Measurements from ENCODE around the gene TSR3.

TSR3 gene

DNA sequence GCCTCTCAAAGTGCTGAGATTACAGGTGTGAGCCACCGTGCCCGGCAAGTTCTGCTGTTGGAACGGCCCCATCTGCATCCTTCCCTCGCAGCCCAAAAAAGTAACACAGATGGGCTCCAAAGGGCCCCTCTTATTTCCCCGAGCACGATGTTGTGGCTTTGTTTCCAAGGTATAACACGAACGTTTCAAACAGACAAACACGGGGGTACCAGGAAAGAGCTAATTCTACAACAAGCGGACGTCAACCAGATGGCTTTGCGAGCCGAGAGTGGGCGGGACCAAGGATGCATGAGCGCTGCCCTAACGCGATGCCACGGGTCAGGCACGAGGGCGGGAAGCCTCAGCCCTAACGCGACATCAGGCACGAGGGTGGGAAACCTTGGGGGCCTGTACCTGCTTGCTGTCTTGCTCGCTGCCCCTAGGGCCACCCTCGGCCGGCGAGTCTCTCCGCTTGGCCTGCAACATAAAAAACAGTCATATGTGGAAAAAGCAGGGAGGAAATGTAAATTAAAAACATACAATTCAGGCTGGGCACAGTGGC is 38.6 kb upstream of the TSR3 start:
- Histone ChIP-seq H3K4me2 (ENCODE audit: low read length) (no peak overlapping the region), H3K27ac (no peak overlapping the region), H3K9ac (no peak overlapping the region), H3K9me3 (ENCODE audit: control insufficient read depth, low read length) (no peaks in the 10 kb centered on the region), H3K4me1 (no peaks in the 10 kb centered on the region), H3K27me3 (ENCODE audit: control insufficient read depth, insufficient read depth, low read length) (no peaks in the 10 kb centered on the region), H3K36me3 (ENCODE audit: control insufficient read depth, insufficient read depth, low read length) (no peaks in the 10 kb centered on the region), H3K4me3 (ENCODE audit: low read depth, low read length) (no peak overlapping the region), H3K79me2 (peaks cover 2% of the 10 kb centered on the region), H2AFZ (no peak overlapping the region)
- TF ChIP-seq, protein P1, sequence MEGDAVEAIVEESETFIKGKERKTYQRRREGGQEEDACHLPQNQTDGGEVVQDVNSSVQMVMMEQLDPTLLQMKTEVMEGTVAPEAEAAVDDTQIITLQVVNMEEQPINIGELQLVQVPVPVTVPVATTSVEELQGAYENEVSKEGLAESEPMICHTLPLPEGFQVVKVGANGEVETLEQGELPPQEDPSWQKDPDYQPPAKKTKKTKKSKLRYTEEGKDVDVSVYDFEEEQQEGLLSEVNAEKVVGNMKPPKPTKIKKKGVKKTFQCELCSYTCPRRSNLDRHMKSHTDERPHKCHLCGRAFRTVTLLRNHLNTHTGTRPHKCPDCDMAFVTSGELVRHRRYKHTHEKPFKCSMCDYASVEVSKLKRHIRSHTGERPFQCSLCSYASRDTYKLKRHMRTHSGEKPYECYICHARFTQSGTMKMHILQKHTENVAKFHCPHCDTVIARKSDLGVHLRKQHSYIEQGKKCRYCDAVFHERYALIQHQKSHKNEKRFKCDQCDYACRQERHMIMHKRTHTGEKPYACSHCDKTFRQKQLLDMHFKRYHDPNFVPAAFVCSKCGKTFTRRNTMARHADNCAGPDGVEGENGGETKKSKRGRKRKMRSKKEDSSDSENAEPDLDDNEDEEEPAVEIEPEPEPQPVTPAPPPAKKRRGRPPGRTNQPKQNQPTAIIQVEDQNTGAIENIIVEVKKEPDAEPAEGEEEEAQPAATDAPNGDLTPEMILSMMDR (IDR thresholded peaks at IDR 0.05): no peak

DNA sequence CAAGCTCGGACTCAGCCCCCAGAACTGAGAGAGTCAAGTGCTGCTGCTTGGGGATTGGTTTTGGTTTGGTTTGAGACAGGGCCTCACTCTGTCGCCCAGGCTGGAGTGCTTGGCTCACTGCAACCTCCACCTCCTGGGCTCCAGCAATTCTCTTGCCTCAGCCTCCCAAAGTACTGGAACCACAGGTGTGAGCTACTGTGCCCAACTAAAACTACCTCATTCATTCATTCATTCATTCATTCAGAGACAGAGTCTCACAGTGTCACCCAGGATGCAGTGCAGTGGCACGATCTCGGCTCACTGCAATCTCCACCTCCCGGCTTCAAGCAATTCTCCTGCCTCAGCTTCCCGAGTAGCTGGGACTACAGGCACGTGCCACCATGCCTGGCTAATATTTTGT is 38.1 kb upstream of the TSR3 start:
- H2AFZ ChIP-seq: no peak overlapping the region
- H3K27ac ChIP-seq: no peak overlapping the region
- TF ChIP-seq, protein P1 (IDR thresholded peaks at IDR 0.05): no peak
- no peaks in the 10 kb centered on the region for H3K4me1 ChIP-seq
- no peaks in the 10 kb centered on the region for H3K9me3 ChIP-seq (ENCODE audit: control insufficient read depth, low read length)
- no peak overlapping the region for H3K4me2 ChIP-seq (ENCODE audit: low read length)
- H3K27me3 ChIP-seq (ENCODE audit: control insufficient read depth, insufficient read depth, low read length): no peaks in the 10 kb centered on the region
- H3K9ac ChIP-seq: no peak overlapping the region
- no peak overlapping the region for H3K4me3 ChIP-seq (ENCODE audit: low read depth, low read length)
- H3K36me3 ChIP-seq (ENCODE audit: control insufficient read depth, insufficient read depth, low read length): no peaks in the 10 kb centered on the region
- peaks cover 2% of the 10 kb centered on the region for H3K79me2 ChIP-seq

DNA sequence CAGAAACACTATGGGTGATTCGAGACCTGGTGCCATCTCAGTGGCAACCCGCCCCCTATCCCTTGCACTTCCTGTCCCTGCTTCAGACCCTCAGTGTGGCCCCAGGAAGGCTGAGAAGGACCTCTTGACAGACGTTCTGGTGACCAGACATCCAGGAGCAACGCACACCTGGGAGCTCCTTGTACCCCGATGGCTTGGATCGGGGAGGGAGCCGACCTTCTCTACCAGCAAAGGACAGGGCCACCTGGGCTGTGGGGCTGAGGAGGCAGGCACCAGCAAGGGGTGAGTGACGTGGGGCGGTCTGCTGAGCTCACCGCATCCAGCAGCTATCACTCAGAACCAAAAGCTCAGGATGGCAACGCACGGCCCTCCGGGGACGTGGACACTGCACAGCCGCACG is 35.7 kb upstream of the TSR3 start:
- no peaks in the 10 kb centered on the region for H3K4me1 ChIP-seq

DNA sequence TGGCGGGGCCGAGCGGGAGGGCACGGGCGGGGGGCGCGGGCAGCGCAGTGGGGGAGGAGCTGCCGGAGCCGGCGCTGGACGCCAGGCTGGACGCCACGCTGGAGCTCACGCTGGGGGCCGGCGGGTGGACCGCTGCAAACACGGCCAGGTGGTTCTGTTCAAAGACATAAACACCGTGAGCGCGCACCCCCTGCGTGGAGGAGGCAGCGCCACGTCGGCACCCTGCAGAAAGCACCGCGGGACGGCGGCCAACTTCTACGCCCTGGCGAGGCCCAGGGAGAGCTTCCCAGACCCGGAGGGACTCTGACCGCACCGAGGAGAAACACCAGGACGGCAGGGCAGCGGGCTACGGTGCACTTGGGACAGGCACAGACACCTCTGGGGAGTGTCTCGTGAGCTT is 33.6 kb upstream of the TSR3 start:
- Histone ChIP-seq H3K4me3 (ENCODE audit: low read depth, low read length) (no peak overlapping the region), H3K4me2 (ENCODE audit: low read length) (no peak overlapping the region), H3K27me3 (ENCODE audit: control insufficient read depth, insufficient read depth, low read length) (no peaks in the 10 kb centered on the region), H3K27ac (no peak overlapping the region), H3K9me3 (ENCODE audit: control insufficient read depth, low read length) (no peaks in the 10 kb centered on the region), H3K36me3 (ENCODE audit: control insufficient read depth, insufficient read depth, low read length) (no peaks in the 10 kb centered on the region), H3K79me2 (peaks cover 2% of the 10 kb centered on the region), H3K9ac (no peak overlapping the region), H2AFZ (no peak overlapping the region), H3K4me1 (no peaks in the 10 kb centered on the region)
- TF ChIP-seq, protein P1 (IDR thresholded peaks at IDR 0.05): no peak

More for the DNA sequence above, 35.7 kb upstream of the TSR3 start:
- Histone ChIP-seq H3K4me3 (ENCODE audit: low read depth, low read length) (no peak overlapping the region), H3K4me2 (ENCODE audit: low read length) (no peak overlapping the region), H3K9ac (no peak overlapping the region), H3K79me2 (peaks cover 2% of the 10 kb centered on the region), H3K9me3 (ENCODE audit: control insufficient read depth, low read length) (no peaks in the 10 kb centered on the region), H3K36me3 (ENCODE audit: control insufficient read depth, insufficient read depth, low read length) (no peaks in the 10 kb centered on the region), H3K27ac (no peak overlapping the region), H3K27me3 (ENCODE audit: control insufficient read depth, insufficient read depth, low read length) (no peaks in the 10 kb centered on the region), H2AFZ (no peak overlapping the region)
- TF ChIP-seq, protein P1 (IDR thresholded peaks at IDR 0.05): no peak

DNA sequence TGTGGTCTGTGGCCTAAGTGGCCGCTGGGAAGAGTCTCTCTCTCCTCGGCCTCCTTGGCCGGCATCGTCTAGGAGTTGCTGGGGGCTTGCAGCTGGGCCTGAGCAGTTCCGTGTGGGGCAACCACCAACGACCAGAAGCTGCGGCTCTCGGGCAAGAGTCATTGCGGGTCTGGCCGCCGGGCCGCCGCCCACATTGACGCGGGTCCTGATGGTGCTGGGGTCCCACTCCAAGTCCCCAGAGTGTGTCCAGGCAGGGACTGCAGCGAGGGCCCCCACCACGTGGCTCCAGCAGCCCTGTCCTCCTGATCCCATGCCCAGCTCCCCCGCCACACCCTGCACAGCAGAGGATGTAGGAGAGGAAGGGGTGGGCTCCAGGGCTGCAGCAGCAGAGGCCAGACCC is 31.9 kb upstream of the TSR3 start:
- no peaks in the 10 kb centered on the region for H3K36me3 ChIP-seq (ENCODE audit: control insufficient read depth, insufficient read depth, low read length)
- no peak overlapping the region for H3K4me2 ChIP-seq (ENCODE audit: low read length)
- TF ChIP-seq, protein P1 (IDR thresholded peaks at IDR 0.05): no peak
- no peaks in the 10 kb centered on the region for H3K9me3 ChIP-seq (ENCODE audit: control insufficient read depth, low read length)
- peaks cover 2% of the 10 kb centered on the region for H3K79me2 ChIP-seq
- H2AFZ ChIP-seq: no peak overlapping the region
- no peak overlapping the region for H3K27ac ChIP-seq
- H3K9ac ChIP-seq: no peak overlapping the region
- H3K4me1 ChIP-seq: no peaks in the 10 kb centered on the region
- no peaks in the 10 kb centered on the region for H3K27me3 ChIP-seq (ENCODE audit: control insufficient read depth, insufficient read depth, low read length)
- H3K4me3 ChIP-seq (ENCODE audit: low read depth, low read length): no peak overlapping the region

Measured in parathyroid adenoma (tissue), 2 donors.